ENCODE data around the gene PGD. TPM values are rescaled to one million over a fixed set of nuclear protein-coding genes. Genes with fewer than 3 reads are reported as not detected.
"Not testable (repeated sequence)": the region's sequence is repeated elsewhere in the genome, so short reads cannot be mapped to it uniquely, and the experiment has no call there.

PGD gene
- total RNA-seq, 1 donor = 142 TPM

GRCh38 chr1:10407201-10407600 lies 8.3 kb downstream of the PGD start:
- H3K4me2 ChIP-seq (ENCODE audit: insufficient read depth, low read length) = no peak overlapping the region
- H3K27me3 ChIP-seq (ENCODE audit: insufficient read depth, low read length) = no peaks in the 10 kb centered on the region
- no peaks in the 10 kb centered on the region for H3K9me3 ChIP-seq (ENCODE audit: low read depth, low read length)
- peaks cover 4% of the 10 kb centered on the region for H3K79me2 ChIP-seq (ENCODE audit: insufficient read depth, low read length)
- H3K36me3 ChIP-seq (ENCODE audit: insufficient read depth, low read length) = peaks cover 83% of the 10 kb centered on the region
- no peak overlapping the region for H3K4me3 ChIP-seq (ENCODE audit: insufficient read depth, low read length)
- H3K4me1 ChIP-seq (ENCODE audit: insufficient read depth, low read length) = peaks cover 15% of the 10 kb centered on the region
- no peak overlapping the region for H3K27ac ChIP-seq (ENCODE audit: low read depth, low read length)
- no peak for DNase-seq (ENCODE audit: insufficient read length, low spot score, missing footprints)
- TF ChIP-seq CTCF (IDR thresholded peaks at IDR 0.05; ENCODE audit: extremely low read depth, low read depth, low read length) = no peak
- peaks cover 2% of the 10 kb centered on the region for H4K20me1 ChIP-seq (ENCODE audit: insufficient read depth, low read length)
- no peak overlapping the region for H2AFZ ChIP-seq (ENCODE audit: low read length)

- Histone ChIP-seq H3K36me3 (ENCODE audit: insufficient read depth, low read length) (peaks cover 86% of the 10 kb centered on the region), H3K4me3 (ENCODE audit: insufficient read depth, low read length) (no peak overlapping the region), H3K4me1 (ENCODE audit: insufficient read depth, low read length) (peaks cover 4% of the 10 kb centered on the region), H3K27me3 (ENCODE audit: insufficient read depth, low read length) (no peaks in the 10 kb centered on the region), H3K9me3 (ENCODE audit: low read depth, low read length) (no peaks in the 10 kb centered on the region), H4K20me1 (ENCODE audit: insufficient read depth, low read length) (peaks cover 6% of the 10 kb centered on the region), H3K79me2 (ENCODE audit: insufficient read depth, low read length) (no peaks in the 10 kb centered on the region), H2AFZ (ENCODE audit: low read length) (peak overlapping the region; percentile 4), H3K4me2 (ENCODE audit: insufficient read depth, low read length) (no peak overlapping the region), H3K27ac (ENCODE audit: low read depth, low read length) (peak overlapping the region; percentile 10)
- TF ChIP-seq CTCF (IDR thresholded peaks at IDR 0.05; ENCODE audit: extremely low read depth, low read depth, low read length) = no peak
- no peak for DNase-seq (ENCODE audit: insufficient read length, low spot score, missing footprints)
These were observed 16.5 kb downstream of the PGD start for GRCh38 chr1:10415211-10415930.

GRCh38 chr1:10415967-10416366 lies 17.1 kb downstream of the PGD start:
- H3K27ac ChIP-seq (ENCODE audit: low read depth, low read length) = peak overlapping the region; percentile 10
- not testable (repeated sequence) for H3K4me1 ChIP-seq (ENCODE audit: insufficient read depth, low read length)

DNA sequence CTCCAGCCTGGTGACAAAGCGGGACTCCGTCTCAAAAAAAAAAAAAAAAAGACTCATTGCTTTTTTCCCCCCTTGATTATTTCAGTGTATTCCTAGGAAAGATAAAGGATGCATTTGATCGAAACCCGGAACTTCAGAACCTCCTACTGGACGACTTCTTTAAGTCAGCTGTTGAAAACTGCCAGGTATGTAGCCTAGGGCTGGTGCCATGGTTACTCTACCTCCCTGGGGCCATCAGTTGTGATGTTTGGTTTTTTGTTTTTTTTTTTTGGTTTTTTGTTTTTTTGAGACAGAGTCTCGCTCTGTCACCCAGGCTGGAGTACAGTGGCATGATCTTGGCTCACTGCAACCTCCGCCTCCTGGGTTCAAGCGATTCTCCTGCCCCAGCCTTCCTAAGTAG lies 19.9 kb downstream of the PGD start:
- peaks cover 66% of the 10 kb centered on the region for H3K36me3 ChIP-seq (ENCODE audit: insufficient read depth, low read length)
- DNase-seq (ENCODE audit: insufficient read length, low spot score, missing footprints); H3K27me3 ChIP-seq (ENCODE audit: insufficient read depth, low read length); H3K79me2 ChIP-seq (ENCODE audit: insufficient read depth, low read length); H2AFZ ChIP-seq (ENCODE audit: low read length); H3K4me3 ChIP-seq (ENCODE audit: insufficient read depth, low read length); H4K20me1 ChIP-seq (ENCODE audit: insufficient read depth, low read length); H3K27ac ChIP-seq (ENCODE audit: low read depth, low read length); H3K4me1 ChIP-seq (ENCODE audit: insufficient read depth, low read length); H3K4me2 ChIP-seq (ENCODE audit: insufficient read depth, low read length); H3K9me3 ChIP-seq (ENCODE audit: low read depth, low read length): not testable (repeated sequence)

More at GRCh38 chr1:10415967-10416366, 17.1 kb downstream of the PGD start:
- H2AFZ ChIP-seq (ENCODE audit: low read length); H4K20me1 ChIP-seq (ENCODE audit: insufficient read depth, low read length); H3K9me3 ChIP-seq (ENCODE audit: low read depth, low read length); H3K4me2 ChIP-seq (ENCODE audit: insufficient read depth, low read length); H3K79me2 ChIP-seq (ENCODE audit: insufficient read depth, low read length); H3K4me3 ChIP-seq (ENCODE audit: insufficient read depth, low read length); H3K27me3 ChIP-seq (ENCODE audit: insufficient read depth, low read length); DNase-seq (ENCODE audit: insufficient read length, low spot score, missing footprints): not testable (repeated sequence)
- peaks cover 86% of the 10 kb centered on the region for H3K36me3 ChIP-seq (ENCODE audit: insufficient read depth, low read length)

- Histone ChIP-seq H3K4me2 (ENCODE audit: insufficient read depth, low read length) (no peak overlapping the region), H3K9me3 (ENCODE audit: low read depth, low read length) (no peaks in the 10 kb centered on the region), H2AFZ (ENCODE audit: low read length) (no peak overlapping the region), H3K79me2 (ENCODE audit: insufficient read depth, low read length) (no peaks in the 10 kb centered on the region), H4K20me1 (ENCODE audit: insufficient read depth, low read length) (no peaks in the 10 kb centered on the region), H3K27ac (ENCODE audit: low read depth, low read length) (no peak overlapping the region), H3K27me3 (ENCODE audit: insufficient read depth, low read length) (no peaks in the 10 kb centered on the region), H3K4me1 (ENCODE audit: insufficient read depth, low read length) (peaks cover 4% of the 10 kb centered on the region), H3K4me3 (ENCODE audit: insufficient read depth, low read length) (no peak overlapping the region), H3K36me3 (ENCODE audit: insufficient read depth, low read length) (peaks cover 60% of the 10 kb centered on the region)
- no peak for DNase-seq (ENCODE audit: insufficient read length, low spot score, missing footprints)
- no peak for TF ChIP-seq CTCF (IDR thresholded peaks at IDR 0.05; ENCODE audit: extremely low read depth, low read depth, low read length)
These were observed 20.5 kb downstream of the PGD start for GRCh38 chr1:10419351-10419750.

Data from osteoblast (primary cell).